ENCODE results near the gene TAX1BP1. TPM values are rescaled to one million over a fixed set of nuclear protein-coding genes. Genes with fewer than 3 reads are reported as not detected.

The TAX1BP1 gene
- total RNA-seq, 2 experiments from 2014 or later = 27.9 to 49.7 TPM

- no peak overlapping the region for H3K27ac ChIP-seq (ENCODE audit: low read depth, low read length, poor library complexity, severe bottlenecking)
- ChIA-PET CTCF (ENCODE audit: unreplicated experiment) (no interaction called here), POLR2A (interaction anchor here (0.7 kb wide), 2 partner anchors 183 to 1939 kb away, joined by 3 read pairs; no protein-coding TSS in a partner anchor)
- H3K4me1 ChIP-seq (ENCODE audit: insufficient read depth, low read length, poor library complexity, severe bottlenecking) = no peaks in the 10 kb centered on the region
- no peak overlapping the region for H2AFZ ChIP-seq (ENCODE audit: low read length)
- no peak for DNase-seq (ENCODE audit: low spot score)
- intact Hi-C loops (cut with micrococcal nuclease; ENCODE audit: unreplicated experiment) = no loop called here
- no peak overlapping the region for H3K4me3 ChIP-seq (ENCODE audit: low read depth, low read length, poor library complexity, severe bottlenecking)
- H3K9me3 ChIP-seq (ENCODE audit: low read length) = no peaks in the 10 kb centered on the region; the same call in 1 of the 2 replicates
- TF ChIP-seq EZH2phosphoT487 (IDR thresholded peaks at IDR 0.05; ENCODE audit: borderline replicate concordance, low read depth, low read length) (no peak), CTCF (conservative IDR thresholded peaks at IDR 0.05; ENCODE audit: low read length) (no peak)
- H4K20me1 ChIP-seq (ENCODE audit: insufficient read depth, low read length) = no peaks in the 10 kb centered on the region
- H3K9me2 ChIP-seq (ENCODE audit: insufficient read depth, low read length) = no peaks in the 10 kb centered on the region
- H3K79me2 ChIP-seq (ENCODE audit: insufficient read depth, low read depth, low read length) = no peaks in the 10 kb centered on the region
- BruUV-seq (replicated peaks) = no TSS peak
- H3K4me2 ChIP-seq (ENCODE audit: low read length) = no peak overlapping the region
- H3K36me3 ChIP-seq (ENCODE audit: insufficient read depth, low read length) = peaks cover 15% of the 10 kb centered on the region
These were observed 72.7 kb downstream of the TAX1BP1 start for GRCh38 chr7:27812706-27813105.

- H3K9me2 ChIP-seq (ENCODE audit: insufficient read depth, low read length) = no peaks in the 10 kb centered on the region
- ChIA-PET CTCF (ENCODE audit: unreplicated experiment) (no interaction called here), POLR2A (interaction anchor here (0.9 kb wide), 1 partner anchor 86 kb away, joined by 3 read pairs; no protein-coding TSS in a partner anchor)
- no peak for TF ChIP-seq EZH2phosphoT487 (IDR thresholded peaks at IDR 0.05; ENCODE audit: borderline replicate concordance, low read depth, low read length)
- no peak for TF ChIP-seq CTCF (conservative IDR thresholded peaks at IDR 0.05; ENCODE audit: low read length)
- no peaks in the 10 kb centered on the region for H3K9me3 ChIP-seq (ENCODE audit: low read length)
- intact Hi-C loops (cut with micrococcal nuclease; ENCODE audit: unreplicated experiment) = no loop called here
- H3K4me2 ChIP-seq (ENCODE audit: low read length) = no peak overlapping the region
- no peaks in the 10 kb centered on the region for H3K4me1 ChIP-seq (ENCODE audit: insufficient read depth, low read length, poor library complexity, severe bottlenecking)
- no peak overlapping the region for H3K27ac ChIP-seq (ENCODE audit: low read depth, low read length, poor library complexity, severe bottlenecking)
- no peak overlapping the region for H3K4me3 ChIP-seq (ENCODE audit: low read depth, low read length, poor library complexity, severe bottlenecking)
- no peak overlapping the region for H2AFZ ChIP-seq (ENCODE audit: low read length)
- peaks cover 13% of the 10 kb centered on the region for H3K36me3 ChIP-seq (ENCODE audit: insufficient read depth, low read length)
- H3K79me2 ChIP-seq (ENCODE audit: insufficient read depth, low read depth, low read length) = no peaks in the 10 kb centered on the region
- H4K20me1 ChIP-seq (ENCODE audit: insufficient read depth, low read length) = no peaks in the 10 kb centered on the region
- no TSS peak for BruUV-seq (replicated peaks)
- no peak for DNase-seq (ENCODE audit: low spot score)
These were observed 82.3 kb downstream of the TAX1BP1 start for GRCh38 chr7:27822245-27822644.

GRCh38 chr7:27825891-27826290 is 85.9 kb downstream of the TAX1BP1 start:
- POLR2A ChIA-PET = interaction anchor here (2.0 kb wide), 1 partner anchor 79 kb away, joined by 4 read pairs; no protein-coding TSS in a partner anchor
- CTCF ChIA-PET (ENCODE audit: unreplicated experiment) = no interaction called here
- intact Hi-C loops (cut with micrococcal nuclease; ENCODE audit: unreplicated experiment) = no loop called here

More at GRCh38 chr7:27825891-27826290, 85.9 kb downstream of the TAX1BP1 start:
- H3K36me3 ChIP-seq (ENCODE audit: insufficient read depth, low read length) = peaks cover 17% of the 10 kb centered on the region; the same call in 1 of the 2 replicates
- H3K4me3 ChIP-seq (ENCODE audit: low read depth, low read length, poor library complexity, severe bottlenecking) = no peak overlapping the region
- no peak overlapping the region for H3K27ac ChIP-seq (ENCODE audit: low read depth, low read length, poor library complexity, severe bottlenecking)
- no peaks in the 10 kb centered on the region for H3K9me2 ChIP-seq (ENCODE audit: insufficient read depth, low read length)
- no TSS peak for BruUV-seq (replicated peaks)
- H3K4me2 ChIP-seq (ENCODE audit: low read length) = no peak overlapping the region
- H3K4me1 ChIP-seq (ENCODE audit: insufficient read depth, low read length, poor library complexity, severe bottlenecking) = no peaks in the 10 kb centered on the region
- no peak for DNase-seq (ENCODE audit: low spot score)
- H3K9me3 ChIP-seq (ENCODE audit: low read length) = no peaks in the 10 kb centered on the region
- H2AFZ ChIP-seq (ENCODE audit: low read length) = no peak overlapping the region
- H4K20me1 ChIP-seq (ENCODE audit: insufficient read depth, low read length) = no peaks in the 10 kb centered on the region
- H3K79me2 ChIP-seq (ENCODE audit: insufficient read depth, low read depth, low read length) = no peaks in the 10 kb centered on the region
- TF ChIP-seq CTCF (conservative IDR thresholded peaks at IDR 0.05; ENCODE audit: low read length) (no peak), EZH2phosphoT487 (IDR thresholded peaks at IDR 0.05; ENCODE audit: borderline replicate concordance, low read depth, low read length) (no peak)

Measured in OCI-LY7 (cell line).